Stimulated activated memory B cell treated with anti-CD40 and anti-IgM and Interleukin-4, amounts not matched to agents 10 μg/mL and 1 μg/mL and 100 μg/mL, for 72 hours (primary cell): ENCODE results near the gene DQX1.

Experiments
- ATAC-seq: fragments of 150-1000 bp; cut with Tn5 transposase; 2 replicates; pipeline ENCODE4 v1.10.0; 2021
- H3K27ac Mint-ChIP-seq: one replicate; pipeline ENCODE4 v1.8.0; 2022; ENCODE audit warnings: mild to moderate bottlenecking, mixed read lengths
- H3K27me3 Mint-ChIP-seq: one replicate; pipeline ENCODE4 v1.8.0; 2022; ENCODE audit warnings: mixed read lengths
- H3K36me3 Mint-ChIP-seq: one replicate; pipeline ENCODE4 v1.8.0; 2022; ENCODE audit warnings: mixed read lengths
- H3K4me1 Mint-ChIP-seq: one replicate; pipeline ENCODE4 v1.8.0; 2022; ENCODE audit warnings: mixed read lengths
- H3K4me3 Mint-ChIP-seq: one replicate; pipeline ENCODE4 v1.8.0; 2022; ENCODE audit warnings: mild to moderate bottlenecking, moderate library complexity, mixed read lengths
- H3K9me3 Mint-ChIP-seq: one replicate; pipeline ENCODE4 v1.8.0; 2022; ENCODE audit warnings: mixed read lengths

The DQX1 gene

DNA sequence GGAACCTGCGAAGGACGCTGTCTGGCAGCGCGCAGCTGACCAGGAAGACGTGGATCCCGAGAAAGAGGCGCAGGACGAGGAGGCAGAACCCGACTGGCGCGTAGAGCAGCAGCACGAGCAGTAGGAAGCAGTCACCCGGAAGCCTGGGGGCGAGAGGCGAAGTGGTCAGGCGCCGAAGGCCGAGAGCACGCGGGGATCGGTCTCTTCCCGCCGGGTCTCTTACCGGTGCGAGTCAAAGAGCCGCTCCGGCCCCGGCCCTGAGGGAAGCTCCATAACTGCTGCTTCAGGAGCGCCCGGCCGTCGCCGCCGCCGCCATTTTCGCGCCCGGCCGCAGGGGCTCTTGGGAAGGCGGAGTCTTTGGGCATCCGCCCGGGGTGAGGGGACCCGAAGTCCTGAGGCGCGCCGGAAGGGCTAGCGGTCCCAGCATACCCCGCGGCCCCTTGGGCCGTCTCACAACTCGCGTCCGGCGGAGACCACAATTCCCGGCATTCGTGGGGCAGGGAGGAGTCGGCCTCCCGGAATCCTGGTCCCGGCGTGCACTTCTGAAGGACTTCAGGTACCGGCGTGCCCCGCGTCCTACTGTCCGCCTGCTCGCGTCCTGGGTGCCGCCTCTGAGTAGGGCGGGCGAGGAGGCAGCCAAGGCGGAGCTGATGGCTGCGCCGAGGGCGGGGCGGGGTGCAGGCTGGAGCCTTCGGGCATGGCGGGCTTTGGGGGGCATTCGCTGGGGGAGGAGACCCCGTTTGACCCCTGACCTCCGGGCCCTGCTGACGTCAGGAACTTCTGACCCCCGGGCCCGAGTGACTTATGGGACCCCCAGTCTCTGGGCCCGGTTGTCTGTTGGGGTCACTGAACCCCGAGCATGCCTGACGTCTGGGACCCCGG lies 3.6 kb upstream of the DQX1 start, which contains the start of the genes AUP1 and HTRA2:
Gene AUP1 (minus strand): TSS at position 350 of the 882 bp plus-strand sequence. CDS start 77 bp downstream, at position 273.
Gene HTRA2 (plus strand): TSS at position 577 of the 882 bp plus-strand sequence. CDS start 74 bp downstream, at position 651.
- ATAC-seq: peak; percentile 93
- Mint-ChIP-seq H3K27me3 (no peaks in the 10 kb centered on the region), H3K36me3 (peaks cover 59% of the 10 kb centered on the region), H3K4me1 (peaks cover 52% of the 10 kb centered on the region), H3K27ac (peak within 1 kb of the TSS; percentile 99), H3K9me3 (no peaks in the 10 kb centered on the region), H3K4me3 (peak within 1 kb of the TSS; percentile 99)

DNA sequence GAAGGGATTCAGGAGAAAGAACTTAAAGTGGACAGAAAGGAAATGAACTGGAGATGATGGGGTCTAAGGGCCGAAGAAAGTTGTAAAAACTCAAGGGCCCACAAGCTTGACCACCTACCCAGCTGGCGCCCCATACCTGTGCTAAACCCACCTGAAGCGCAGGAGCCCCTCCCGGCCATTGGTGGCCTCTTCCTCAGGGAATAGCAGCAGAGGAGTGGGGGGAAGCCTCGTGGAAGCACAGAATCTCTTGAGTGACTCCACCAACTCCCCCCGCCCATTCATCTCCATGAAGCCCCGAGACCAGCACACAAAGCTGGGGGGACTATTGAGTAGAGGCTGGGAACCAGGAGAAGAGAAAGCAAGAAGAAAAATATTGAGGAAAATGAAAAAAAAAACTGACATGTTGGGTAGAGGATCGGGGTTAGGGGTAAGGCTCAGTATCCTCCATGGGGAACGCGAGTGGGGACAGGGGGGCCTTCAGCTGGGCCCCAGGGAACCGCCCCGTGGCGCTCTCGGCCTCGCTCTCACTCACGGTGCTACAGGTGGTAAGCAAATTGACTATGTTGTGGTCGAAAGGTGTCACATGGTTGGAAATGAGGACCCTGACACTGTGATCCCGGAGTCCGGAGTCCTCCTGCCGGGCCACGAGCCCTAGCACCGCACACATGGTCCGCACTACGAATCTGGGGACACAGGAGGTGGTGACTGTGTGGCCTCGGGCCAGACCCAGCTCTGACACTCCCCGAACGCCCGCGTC lies 2.7 kb upstream of the DQX1 start:
- peaks cover 58% of the 10 kb centered on the region for H3K36me3 Mint-ChIP-seq
- peak overlapping the region; percentile 99 for H3K4me3 Mint-ChIP-seq
- peak; percentile 6 for ATAC-seq
- peaks cover 52% of the 10 kb centered on the region for H3K4me1 Mint-ChIP-seq
- no peaks in the 10 kb centered on the region for H3K27me3 Mint-ChIP-seq
- no peaks in the 10 kb centered on the region for H3K9me3 Mint-ChIP-seq
- peak overlapping the region; percentile 99 for H3K27ac Mint-ChIP-seq

DNA sequence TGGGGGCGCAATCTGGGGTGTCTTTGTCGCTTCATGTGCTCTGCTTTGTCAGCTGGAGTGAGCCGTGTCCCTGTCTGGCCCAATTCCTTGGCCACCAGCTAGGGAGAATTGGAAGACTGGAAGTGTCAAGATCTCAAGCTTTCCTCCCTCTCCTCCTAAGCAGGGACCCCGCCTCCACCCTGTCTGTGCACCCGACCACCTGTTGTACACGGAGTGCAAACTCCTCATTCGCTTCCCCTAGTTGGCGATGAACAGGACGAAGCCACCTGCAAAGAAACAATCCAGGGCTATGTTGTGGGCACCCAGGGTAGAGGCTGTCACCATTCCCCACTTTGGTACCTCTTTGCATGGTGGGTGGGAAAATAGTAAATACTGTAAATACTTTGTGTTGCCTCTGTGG lies 1.7 kb upstream of the DQX1 start:
- Mint-ChIP-seq H3K9me3 (no peaks in the 10 kb centered on the region), H3K36me3 (peaks cover 52% of the 10 kb centered on the region), H3K27ac (peak overlapping the region; percentile 99), H3K4me3 (peak overlapping the region; percentile 99), H3K27me3 (no peaks in the 10 kb centered on the region), H3K4me1 (peaks cover 52% of the 10 kb centered on the region)
- ATAC-seq: no peak

DNA sequence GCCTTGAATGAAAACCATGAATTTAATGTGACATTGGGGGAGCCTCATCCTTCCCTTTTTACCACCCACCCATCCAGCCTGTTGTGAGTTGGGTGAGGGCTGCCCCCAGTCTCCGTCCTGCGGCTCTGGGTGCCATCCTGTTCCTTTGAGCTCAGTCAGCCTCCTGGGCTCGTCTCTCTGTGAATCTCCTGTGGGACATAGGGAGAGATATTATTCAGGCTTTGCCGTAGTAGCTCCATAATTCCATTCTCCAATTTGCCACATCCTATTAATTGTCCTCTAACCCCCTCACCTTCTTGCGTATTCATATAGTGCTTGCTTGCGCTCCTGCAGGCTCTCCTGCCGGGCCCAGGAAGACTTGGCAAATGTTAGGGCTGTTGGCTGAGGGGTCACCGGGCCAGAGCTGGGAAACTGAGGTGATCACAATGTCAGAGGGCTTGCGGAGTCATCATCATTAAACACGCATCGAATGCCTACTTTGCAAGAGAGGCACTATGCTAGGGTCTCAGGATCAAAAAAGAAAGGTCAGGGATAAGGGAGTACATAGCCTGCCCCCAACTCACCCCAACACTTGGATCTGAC lies 709 bp upstream of the DQX1 start:
- peak overlapping the region; percentile 71 for H3K27ac Mint-ChIP-seq
- peaks cover 44% of the 10 kb centered on the region for H3K4me1 Mint-ChIP-seq
- peaks cover 52% of the 10 kb centered on the region for H3K36me3 Mint-ChIP-seq
- H3K9me3 Mint-ChIP-seq: no peaks in the 10 kb centered on the region
- H3K4me3 Mint-ChIP-seq: peak overlapping the region; percentile 11
- no peak for ATAC-seq
- no peaks in the 10 kb centered on the region for H3K27me3 Mint-ChIP-seq

DNA sequence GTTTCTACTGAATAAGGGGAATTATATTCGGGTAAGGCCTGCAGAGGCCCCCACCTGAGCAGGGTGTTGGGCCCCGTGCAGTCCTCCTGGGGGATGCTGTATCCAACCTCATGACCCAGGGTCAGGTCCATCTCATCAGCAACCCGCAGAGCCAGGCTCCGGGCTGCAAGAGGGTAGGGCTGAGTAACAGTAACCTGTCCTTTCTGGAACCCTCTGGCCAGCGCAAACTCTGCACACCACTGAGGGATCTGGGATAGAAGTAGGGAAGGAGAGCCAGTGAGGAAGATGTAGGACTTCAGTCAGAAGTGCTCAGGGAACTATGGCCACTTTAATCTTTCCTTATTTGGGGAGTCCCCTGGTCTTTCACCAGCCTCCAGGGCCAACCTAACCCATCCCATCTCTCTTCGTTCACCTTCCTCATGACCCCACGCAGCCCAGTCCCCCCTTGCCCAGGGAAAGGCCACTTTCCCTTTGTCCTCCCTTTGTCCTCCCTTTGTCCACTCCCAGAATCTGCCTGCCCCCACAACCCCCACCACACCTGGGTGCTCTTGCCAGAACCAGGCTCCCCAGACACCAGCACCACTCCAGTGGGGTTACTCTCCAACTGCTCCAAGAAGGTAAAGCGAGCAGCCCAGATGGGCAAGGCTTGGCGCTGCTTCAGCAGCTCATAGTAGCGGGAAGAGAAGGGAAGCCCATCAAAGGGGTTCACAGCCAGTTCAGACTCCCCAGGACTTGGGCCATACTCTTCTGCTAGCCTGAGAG lies 895 bp downstream of the DQX1 start:
- Mint-ChIP-seq H3K4me1 (peaks cover 32% of the 10 kb centered on the region), H3K36me3 (peaks cover 46% of the 10 kb centered on the region), H3K9me3 (no peaks in the 10 kb centered on the region), H3K27ac (no peak overlapping the region), H3K4me3 (no peak overlapping the region), H3K27me3 (peaks cover 6% of the 10 kb centered on the region)
- no peak for ATAC-seq

DNA sequence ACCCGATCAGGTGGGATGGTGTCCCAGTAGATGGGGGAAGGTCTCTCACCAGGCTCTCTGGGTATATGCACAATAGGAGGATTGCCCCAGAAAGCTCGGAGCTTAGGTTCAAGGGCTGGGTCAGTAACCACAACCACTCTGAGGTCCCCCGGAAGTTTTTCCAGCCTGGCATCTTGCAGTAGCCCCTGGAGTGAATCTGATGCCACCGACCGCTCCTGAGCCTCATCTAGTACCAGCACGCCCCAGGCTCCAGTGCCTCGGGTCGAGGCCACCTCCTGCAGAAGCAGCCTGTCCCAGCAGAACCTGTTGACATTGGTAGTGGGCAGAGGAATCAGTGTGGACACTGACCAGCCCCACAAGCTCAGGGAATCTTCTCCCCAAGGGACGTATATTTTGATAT lies 2.0 kb downstream of the DQX1 start:
- Mint-ChIP-seq H3K27ac (no peak overlapping the region), H3K4me3 (no peak overlapping the region), H3K4me1 (peaks cover 30% of the 10 kb centered on the region), H3K9me3 (no peaks in the 10 kb centered on the region), H3K36me3 (peaks cover 47% of the 10 kb centered on the region), H3K27me3 (peaks cover 17% of the 10 kb centered on the region)
- ATAC-seq: no peak

DNA sequence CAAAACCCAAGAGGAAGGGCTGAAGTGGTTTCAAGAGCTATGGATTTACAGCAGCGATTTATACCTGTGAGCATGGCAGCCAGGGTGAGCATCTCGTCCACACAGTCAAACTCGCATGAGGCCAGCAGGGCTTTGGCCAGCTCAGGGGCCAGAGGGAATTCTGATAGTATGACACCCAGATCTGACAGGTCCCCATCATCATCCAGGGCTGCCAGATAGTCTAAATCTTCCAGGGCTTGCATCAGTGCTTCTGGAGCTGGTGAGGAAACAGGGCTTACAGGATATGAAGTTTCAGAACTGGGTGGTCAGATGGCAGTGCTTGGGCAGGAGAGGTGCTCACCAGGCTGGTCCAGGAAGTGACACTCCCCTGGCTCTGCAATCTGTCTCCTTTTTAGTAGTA lies 3.5 kb downstream of the DQX1 start:
- Mint-ChIP-seq H3K4me1 (peaks cover 15% of the 10 kb centered on the region), H3K4me3 (no peak overlapping the region), H3K9me3 (no peaks in the 10 kb centered on the region), H3K27ac (no peak overlapping the region), H3K27me3 (peaks cover 32% of the 10 kb centered on the region), H3K36me3 (peaks cover 33% of the 10 kb centered on the region)
- ATAC-seq: no peak

DNA sequence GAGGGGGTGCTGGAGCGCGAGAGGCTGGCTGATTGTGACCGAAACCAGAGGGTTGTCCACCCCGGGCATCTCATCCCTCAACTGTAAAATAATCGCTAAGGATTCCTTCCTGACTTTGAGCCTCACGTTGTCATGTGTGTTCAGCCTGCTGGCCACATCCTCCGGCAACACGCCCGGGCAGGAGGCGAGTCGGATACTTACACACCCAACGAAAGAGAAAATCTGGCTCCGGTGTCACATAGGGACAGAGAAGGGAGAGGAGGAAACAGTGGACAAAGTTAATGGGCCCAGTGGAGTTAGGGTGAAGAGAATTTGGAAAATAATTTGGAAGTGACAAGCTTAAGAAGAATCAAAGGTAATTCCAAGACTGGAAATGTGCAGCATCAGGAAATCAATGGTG lies 9.4 kb downstream of the DQX1 start:
- Mint-ChIP-seq H3K4me1 (peaks cover 20% of the 10 kb centered on the region), H3K9me3 (no peaks in the 10 kb centered on the region), H3K27me3 (peaks cover 83% of the 10 kb centered on the region), H3K4me3 (peak overlapping the region; percentile 74), H3K36me3 (peaks cover 8% of the 10 kb centered on the region), H3K27ac (no peak overlapping the region)
- ATAC-seq: no peak

DNA sequence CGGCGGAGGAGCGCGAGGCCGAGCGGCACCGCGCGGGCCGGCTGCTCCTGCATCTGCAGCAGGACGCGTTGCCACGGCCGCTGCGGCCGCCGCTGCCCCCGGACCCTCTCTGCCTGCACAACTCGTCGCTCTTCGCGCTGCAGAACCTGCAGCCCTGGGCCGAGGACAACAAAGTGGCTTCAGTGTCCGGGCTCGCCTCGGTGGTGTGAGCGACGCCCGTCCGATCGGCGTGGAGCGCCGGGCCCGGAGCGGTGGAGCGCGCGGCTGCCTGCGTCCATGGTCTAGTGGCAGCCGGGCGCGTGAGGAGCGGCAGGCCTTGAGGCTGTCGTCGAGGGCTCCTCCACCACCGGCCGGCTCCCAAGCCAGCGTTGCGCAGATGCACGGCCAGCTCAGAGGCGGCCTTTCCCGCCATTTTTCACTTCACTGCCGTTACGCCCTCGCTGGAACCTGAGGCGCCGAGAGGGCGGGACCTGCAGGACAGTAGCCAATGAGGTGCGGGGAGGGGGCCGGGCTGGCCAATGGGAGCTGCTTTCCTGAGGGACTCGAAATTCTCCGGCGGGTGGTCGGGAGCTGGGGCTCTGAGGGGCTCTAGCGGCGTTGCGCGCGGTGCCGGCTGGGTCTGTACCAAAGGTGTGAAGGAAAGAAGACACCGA lies 9.9 kb downstream of the DQX1 start:
- Mint-ChIP-seq H3K4me1 (peaks cover 20% of the 10 kb centered on the region), H3K27ac (no peak overlapping the region), H3K27me3 (peaks cover 84% of the 10 kb centered on the region), H3K4me3 (peak overlapping the region; percentile 74), H3K36me3 (peaks cover 8% of the 10 kb centered on the region), H3K9me3 (no peaks in the 10 kb centered on the region)
- peak; percentile 82 for ATAC-seq

DNA sequence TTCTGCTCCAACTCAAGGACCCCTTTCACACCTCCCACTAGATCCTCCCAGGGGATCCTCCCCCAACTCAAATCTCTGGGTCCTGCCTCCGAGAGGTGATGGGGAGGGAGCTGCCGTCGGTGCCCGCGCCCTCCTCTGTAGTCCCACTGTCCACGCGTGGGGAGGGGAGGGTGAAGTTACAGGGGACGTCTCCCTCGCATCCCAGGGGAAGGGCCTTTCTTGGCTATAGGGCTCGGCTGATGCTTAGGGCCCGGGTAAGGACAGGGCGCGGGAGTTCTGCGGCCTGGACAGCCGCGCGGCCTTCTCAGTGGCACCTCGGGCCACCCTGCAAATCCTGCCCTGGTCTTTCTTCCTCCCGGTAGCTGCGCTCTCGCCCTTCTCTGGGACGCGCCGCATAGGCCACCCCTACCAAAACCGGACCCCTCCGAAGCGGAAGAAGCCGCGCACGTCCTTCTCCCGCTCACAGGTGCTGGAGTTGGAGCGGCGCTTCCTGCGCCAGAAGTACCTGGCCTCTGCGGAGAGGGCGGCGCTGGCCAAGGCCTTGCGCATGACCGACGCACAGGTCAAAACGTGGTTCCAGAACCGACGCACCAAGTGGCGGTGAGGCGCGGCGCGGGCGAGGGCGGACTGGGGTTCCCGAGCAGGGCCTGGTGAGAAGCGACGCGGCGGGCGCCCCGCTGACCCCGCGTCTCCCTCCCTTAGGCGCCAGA lies 10.6 kb downstream of the DQX1 start:
- Mint-ChIP-seq H3K36me3 (peaks cover 8% of the 10 kb centered on the region), H3K4me3 (peak overlapping the region; percentile 74), H3K27me3 (peaks cover 81% of the 10 kb centered on the region), H3K9me3 (no peaks in the 10 kb centered on the region), H3K27ac (peak overlapping the region; percentile 27), H3K4me1 (peaks cover 20% of the 10 kb centered on the region)
- ATAC-seq: no peak

DNA sequence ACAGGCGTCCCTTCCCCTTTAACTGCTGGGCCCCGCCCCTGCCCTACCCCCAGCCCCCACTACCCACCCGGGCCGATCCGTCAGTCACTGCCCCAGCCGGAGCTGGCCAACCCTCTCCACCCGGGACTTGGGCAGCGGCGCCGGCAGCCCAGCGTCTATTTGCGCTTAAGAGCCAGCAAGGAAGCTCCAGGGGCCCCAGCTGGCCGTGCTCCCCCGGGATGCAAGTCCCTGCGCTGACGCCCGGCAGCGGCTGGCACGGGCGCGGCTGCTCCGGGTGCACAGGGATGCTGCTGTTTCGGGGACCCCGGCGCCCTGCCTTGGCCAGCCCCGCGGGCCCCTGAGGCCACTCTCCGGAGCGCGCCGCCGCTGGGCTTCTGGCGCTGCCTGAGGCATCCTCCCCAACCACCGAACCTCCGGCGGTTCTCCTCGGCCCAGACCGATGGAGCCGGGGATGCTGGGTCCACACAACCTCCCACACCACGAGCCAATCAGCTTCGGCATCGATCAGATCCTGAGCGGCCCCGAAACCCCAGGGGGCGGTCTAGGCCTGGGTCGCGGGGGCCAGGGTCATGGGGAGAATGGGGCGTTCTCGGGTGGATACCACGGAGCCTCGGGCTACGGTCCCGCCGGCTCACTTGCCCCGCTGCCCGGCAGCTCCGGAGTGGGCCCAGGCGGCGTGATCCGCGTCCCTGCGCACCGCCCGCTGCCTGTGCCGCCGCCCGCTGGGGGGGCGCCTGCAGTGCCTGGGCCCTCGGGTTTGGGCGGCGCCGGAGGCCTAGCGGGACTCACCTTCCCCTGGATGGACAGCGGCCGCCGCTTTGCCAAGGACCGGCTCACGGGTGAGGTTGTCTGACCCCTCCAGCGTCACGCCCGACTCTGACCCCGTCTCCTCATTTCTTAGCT lies 11.4 kb downstream of the DQX1 start, which contains the start of gene TLX2:
Gene TLX2 (plus strand): TSS at position 83 of the 903 bp plus-strand sequence. CDS start 357 bp downstream, at position 440.
- no peaks in the 10 kb centered on the region for H3K36me3 Mint-ChIP-seq
- ATAC-seq: peak; percentile 20
- peaks cover 20% of the 10 kb centered on the region for H3K4me1 Mint-ChIP-seq
- H3K4me3 Mint-ChIP-seq: peak within 1 kb of the TSS; percentile 74
- H3K27ac Mint-ChIP-seq: peak within 1 kb of the TSS; percentile 27
- H3K9me3 Mint-ChIP-seq: no peaks in the 10 kb centered on the region
- H3K27me3 Mint-ChIP-seq: peaks cover 73% of the 10 kb centered on the region

DNA sequence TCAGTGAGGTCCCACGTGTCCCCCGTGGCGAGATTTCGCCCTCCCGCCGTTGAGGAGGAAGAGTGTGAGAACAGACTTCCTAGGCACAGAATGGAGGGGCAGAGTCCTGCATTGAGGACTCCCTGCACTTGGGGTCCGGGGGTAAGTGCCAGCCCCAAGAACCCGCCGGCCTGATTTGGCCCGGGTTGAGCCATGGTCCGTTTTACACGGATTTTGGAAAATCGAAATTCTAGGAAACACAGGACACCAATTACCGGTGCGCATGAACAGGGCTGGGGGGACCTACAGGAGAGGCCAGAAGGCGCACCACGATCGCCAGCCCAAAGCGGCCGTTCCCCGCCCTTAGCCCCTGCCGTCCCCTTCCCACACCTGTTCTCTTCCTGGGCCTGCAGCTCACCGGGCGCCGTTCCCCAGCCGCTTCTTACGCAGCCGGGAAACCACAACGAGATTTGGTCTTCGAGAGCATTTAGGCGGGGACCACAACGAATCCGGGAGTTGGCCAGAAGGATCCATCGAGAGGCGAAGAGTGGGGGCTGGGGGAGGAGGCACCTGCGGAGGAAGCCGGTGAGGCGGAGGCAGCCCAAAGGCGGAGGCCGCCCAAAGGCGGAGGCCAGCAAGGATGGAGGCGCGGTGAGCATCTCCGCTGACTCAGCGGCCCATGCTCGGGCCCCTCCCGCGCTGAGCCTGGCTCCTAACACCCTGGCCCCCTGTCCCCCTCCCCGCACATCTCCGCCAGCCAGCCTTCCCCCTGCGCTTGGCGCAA lies 12.2 kb downstream of the DQX1 start:
- peaks cover 65% of the 10 kb centered on the region for H3K27me3 Mint-ChIP-seq
- H3K4me1 Mint-ChIP-seq: peaks cover 21% of the 10 kb centered on the region
- H3K36me3 Mint-ChIP-seq: no peaks in the 10 kb centered on the region
- no peaks in the 10 kb centered on the region for H3K9me3 Mint-ChIP-seq
- no peak for ATAC-seq
- H3K4me3 Mint-ChIP-seq: no peak overlapping the region
- H3K27ac Mint-ChIP-seq: no peak overlapping the region
